ENCODE measurements around the gene RPS24.

DNA sequence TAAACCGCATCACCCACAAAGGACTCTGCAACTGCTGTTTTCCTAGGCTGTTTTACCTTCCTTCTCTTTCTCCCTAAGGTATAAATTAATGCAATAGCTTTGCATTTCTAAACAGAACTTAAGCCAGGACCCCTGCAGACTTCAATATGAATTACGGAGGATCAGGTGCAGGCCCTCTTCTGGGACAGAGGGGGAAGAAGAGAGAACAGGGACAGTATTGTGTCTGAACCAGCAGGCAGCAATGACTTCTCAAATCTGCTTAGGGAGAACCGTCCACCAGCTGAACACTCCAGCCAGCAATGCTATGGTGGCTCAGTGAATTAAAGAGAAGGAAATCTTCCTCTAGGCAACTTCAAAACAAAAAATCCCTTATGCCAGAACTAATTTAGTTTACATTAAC lies 40.0 kb upstream of the RPS24 start:
- TF ChIP-seq CTCF (conservative IDR thresholded peaks at IDR 0.05; ENCODE audit: low read depth, low read length) (no peak), EZH2 (IDR thresholded peaks at IDR 0.05; ENCODE audit: borderline replicate concordance, low read depth, low read length, poor library complexity, severe bottlenecking) (no peak)

Data from A673 (cell line).